HG02970 (cell line): ENCODE data around the gene RNU1-1.
"Not testable (repeated sequence)": the region's sequence is repeated elsewhere in the genome, so short reads cannot be mapped to it uniquely, and the experiment has no call there.

ENCODE experiments used
- ATAC-seq: cut with Tn5 transposase; IDR thresholded peaks from one replicate; pipeline ENCODE4 v1.9.1; 2021; ENCODE audit warnings: mild to moderate bottlenecking, moderate library complexity, moderate number of reproducible peaks; ENCODE audit not compliant: unreplicated experiment, low FRiP score

RNU1-1 gene

GRCh38 chr1:16498047-16498446 lies 16.0 kb downstream of the RNU1-1 start:
- ATAC-seq, result not testable (repeated sequence)

GRCh38 chr1:16497474-16497904 lies 16.6 kb downstream of the RNU1-1 start:
- not testable (repeated sequence) for ATAC-seq

- not testable (repeated sequence) for ATAC-seq
These were observed 20.4 kb downstream of the RNU1-1 start for GRCh38 chr1:16493731-16494130.

GRCh38 chr1:16492937-16493336 lies 21.1 kb downstream of the RNU1-1 start:
- not testable (repeated sequence) for ATAC-seq

GRCh38 chr1:16491056-16491675 lies 22.9 kb downstream of the RNU1-1 start:
- ATAC-seq, result no peak

- not testable (repeated sequence) for ATAC-seq
These were observed 24.7 kb downstream of the RNU1-1 start for GRCh38 chr1:16489195-16489880.

- ATAC-seq, result not testable (repeated sequence)
These were observed 27.1 kb downstream of the RNU1-1 start for GRCh38 chr1:16487011-16487410.

- not testable (repeated sequence) for ATAC-seq
These were observed 27.8 kb downstream of the RNU1-1 start for GRCh38 chr1:16486316-16486715.

- ATAC-seq, result no peak
These were observed 29.2 kb downstream of the RNU1-1 start for GRCh38 chr1:16484931-16485330.

- no peak for ATAC-seq
These were observed 29.6 kb downstream of the RNU1-1 start for GRCh38 chr1:16484501-16484835.

GRCh38 chr1:16483639-16484500 lies 30.2 kb downstream of the RNU1-1 start:
- ATAC-seq, result not testable (repeated sequence)

- ATAC-seq, result not testable (repeated sequence)
These were observed 30.9 kb downstream of the RNU1-1 start for GRCh38 chr1:16483146-16483545.

GRCh38 chr1:16478091-16478490 lies 36.0 kb downstream of the RNU1-1 start:
- no peak for ATAC-seq

GRCh38 chr1:16475771-16476770 lies 38.0 kb downstream of the RNU1-1 start:
- ATAC-seq, result not testable (repeated sequence)

GRCh38 chr1:16474891-16475290 lies 39.2 kb downstream of the RNU1-1 start:
- ATAC-seq, result not testable (repeated sequence)

- ATAC-seq, result no peak
These were observed 39.8 kb downstream of the RNU1-1 start for GRCh38 chr1:16474166-16474800.

GRCh38 chr1:16468558-16468957 lies 45.5 kb downstream of the RNU1-1 start:
- no peak for ATAC-seq

GRCh38 chr1:16464917-16465625 lies 49.0 kb downstream of the RNU1-1 start:
- ATAC-seq, result no peak
